DMS53 treated with DMSO at 0.1 percent for 48 hours (cell line): Measurements from ENCODE around the gene ATPAF1.

Experiments used
- DNase-seq: peaks from one replicate; lab custom pipeline; 2025; ENCODE audit not compliant: unreplicated experiment; lab: John Stamatoyannopoulos, UW

The ATPAF1 gene

DNA sequence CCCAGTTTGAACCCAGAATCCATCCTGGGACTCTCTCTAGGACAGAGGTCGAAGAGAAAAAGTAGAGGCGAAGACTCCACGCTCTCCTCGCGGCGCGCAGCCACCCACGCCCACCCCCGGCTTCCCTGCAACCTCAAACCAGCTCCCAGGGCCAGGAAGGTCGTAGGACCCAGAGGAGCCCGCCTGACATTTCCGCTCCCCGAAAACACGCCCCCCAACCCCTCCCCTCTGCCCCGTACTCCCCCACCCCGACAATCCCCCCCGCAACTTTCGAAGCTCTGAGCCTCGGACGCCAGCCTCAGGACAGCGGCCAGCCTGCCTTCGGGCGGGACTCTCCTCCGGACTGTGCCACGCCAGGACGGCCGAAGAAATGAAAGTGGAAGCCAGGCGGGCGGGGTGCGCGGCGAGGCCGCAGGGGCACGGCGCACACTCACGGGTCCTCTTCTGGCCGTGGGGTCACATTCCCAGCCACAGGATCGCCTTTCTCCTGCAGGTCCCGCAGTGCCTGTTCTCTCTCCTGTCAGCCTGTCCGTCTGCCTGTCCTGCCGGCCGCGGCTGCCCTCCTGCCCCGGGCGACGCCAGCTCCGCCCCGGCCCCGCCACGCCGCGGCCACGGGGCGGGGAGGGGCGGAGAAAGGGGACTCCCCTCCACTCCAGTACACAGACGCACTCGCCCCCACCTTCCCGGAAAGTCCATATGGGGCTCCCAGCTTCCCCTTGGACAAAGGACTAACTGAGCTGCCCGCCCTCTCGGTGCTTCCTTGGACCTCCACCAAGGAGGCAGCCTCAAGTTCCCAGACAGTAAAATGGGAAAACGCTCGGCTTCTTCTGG is 51.7 kb downstream of the ATPAF1 start, which contains the start of gene MOB3C:
TSS of gene MOB3C (minus strand) at position 535 of the 831 bp plus-strand sequence. CDS start 3,490 bp downstream, outside the sequence.
- DNase-seq, result peak; percentile 61

DNA sequence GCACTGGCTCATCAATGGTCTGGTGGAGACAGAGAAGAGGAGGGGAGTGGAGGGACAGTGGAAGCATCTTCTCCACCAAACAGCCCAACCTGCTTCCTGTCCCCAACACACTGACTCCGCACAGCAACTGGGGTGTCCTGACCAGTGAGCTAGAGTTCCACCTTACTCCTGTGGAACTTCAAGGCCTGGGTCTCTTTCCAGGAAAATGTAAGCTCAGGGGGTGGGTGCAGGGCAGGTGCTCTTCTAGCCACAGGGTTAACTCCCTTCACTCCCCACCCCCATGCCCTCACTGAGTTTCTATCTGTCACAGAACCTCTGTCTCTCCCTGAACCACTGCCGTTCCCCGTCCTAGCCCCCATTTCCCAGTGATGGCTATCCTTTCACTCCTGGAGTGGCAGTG is 52.4 kb downstream of the ATPAF1 start:
- DNase-seq, result no peak

DNA sequence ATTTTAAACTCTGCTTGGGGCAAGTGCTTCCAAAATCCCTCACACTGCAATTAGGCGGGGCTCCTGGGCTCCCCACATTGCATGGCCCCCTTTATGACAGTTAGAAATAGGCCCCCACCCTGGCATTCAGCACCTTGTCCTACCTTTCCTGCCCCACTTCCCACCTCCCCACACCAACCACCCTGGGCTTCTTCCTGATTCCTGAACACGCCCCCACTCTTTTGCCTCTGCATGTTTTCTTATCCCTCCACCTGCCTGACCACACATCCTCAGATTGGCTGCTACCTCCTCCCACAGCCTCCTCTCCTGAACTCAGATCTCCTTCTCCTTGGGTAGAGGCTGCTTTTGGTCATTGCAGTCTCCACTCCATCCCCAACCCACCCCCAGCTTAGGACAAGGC is 53.1 kb downstream of the ATPAF1 start:
- no peak for DNase-seq

DNA sequence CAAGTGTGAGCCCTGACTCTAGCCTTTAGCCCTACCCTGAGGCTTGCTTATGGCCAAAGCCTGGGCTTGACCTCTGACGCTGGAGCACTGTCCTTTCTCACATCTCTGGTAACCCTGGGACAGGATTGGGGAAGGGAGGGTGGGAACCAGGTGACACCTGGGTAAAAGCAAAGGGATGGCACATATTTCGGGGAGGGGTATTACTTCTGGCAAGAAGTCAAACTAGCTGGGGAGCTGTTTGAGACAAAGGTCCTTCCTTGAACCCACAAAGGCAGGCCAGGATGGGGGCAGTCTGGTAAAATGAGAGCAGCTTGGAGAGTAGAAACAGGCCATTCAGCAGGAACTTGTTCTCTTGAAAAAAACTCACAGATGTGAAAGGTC is 53.6 kb downstream of the ATPAF1 start:
- no peak for DNase-seq

DNA sequence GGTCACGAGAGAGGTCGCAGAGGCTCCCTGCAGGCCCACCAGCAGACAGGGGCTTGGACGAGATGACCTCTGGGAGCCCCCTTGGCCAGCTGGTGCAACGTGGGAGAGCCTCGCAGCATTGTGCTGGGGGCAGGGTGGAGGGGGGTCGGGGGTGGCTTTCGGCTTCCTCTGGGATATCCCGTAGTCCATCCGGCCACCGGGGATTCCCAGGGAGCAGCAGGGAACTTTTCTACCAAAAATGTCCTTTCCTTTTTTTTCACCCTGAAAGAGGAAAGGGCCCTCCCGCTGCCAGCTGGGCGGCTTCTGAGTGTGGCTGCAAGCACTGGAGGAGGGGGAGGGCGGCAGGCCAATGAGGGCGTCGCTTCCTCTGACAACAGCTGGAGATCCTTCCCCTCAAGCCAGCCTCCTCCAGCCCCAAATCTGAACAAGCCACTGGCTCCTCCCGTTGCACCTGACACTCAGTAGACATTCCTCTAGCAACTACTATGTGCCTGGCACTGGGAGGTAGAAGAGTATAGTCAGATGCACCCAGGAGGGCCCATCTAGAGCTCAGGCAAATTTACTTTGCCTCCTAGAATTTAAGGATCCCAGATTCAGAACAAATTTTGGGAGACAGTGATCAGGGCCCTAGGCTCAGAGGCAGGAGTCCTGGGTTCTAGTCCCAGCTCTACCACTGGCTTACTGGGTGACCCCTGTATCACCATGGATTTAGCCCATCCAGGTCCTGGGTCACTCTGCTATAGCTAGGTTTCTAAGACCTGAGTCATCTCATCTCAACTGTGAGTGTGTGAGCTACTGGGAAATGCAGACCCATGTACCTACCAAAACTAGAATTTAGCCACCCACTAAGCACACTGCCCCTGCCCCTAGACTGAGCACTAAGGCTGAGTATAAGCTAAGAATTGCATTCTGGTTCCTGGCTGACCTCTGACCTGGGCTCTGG is 54.2 kb downstream of the ATPAF1 start:
- no peak for DNase-seq

DNA sequence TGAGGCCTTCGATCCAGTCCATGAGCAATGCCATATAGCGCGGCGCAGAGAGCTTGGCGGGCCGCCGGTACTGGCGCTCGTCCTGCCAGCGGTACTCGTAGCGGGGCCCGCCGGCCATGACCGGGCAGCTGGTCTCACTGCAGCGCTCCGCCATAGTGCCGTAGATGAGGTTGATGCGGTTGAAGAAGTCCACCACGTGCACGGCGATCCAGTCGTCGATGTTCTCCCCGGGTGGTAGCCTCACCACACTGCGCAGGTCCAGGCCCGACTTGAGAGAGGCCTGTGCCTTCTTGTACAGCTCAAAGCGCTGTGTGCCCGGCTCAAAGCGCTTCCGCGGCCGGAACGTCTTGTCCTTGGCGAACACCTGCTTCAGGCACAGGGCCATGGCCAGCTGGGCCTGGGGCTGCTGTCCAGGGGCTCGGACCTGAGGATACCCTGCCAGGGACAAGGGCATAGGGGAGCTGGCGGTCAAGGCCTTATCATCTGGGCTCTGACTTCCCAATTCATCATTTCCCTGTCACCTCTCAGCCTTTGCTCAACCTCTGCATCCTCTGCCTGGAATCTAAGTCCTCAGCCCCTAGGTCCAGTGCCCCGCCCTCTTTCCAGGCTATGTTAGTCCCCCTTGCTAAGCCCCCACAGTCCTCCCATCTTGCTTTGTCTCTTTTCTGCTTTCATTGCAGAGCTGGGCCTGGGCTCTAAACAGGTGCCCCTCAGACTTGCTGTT is 55.1 kb downstream of the ATPAF1 start:
- DNase-seq, result no peak

DNA sequence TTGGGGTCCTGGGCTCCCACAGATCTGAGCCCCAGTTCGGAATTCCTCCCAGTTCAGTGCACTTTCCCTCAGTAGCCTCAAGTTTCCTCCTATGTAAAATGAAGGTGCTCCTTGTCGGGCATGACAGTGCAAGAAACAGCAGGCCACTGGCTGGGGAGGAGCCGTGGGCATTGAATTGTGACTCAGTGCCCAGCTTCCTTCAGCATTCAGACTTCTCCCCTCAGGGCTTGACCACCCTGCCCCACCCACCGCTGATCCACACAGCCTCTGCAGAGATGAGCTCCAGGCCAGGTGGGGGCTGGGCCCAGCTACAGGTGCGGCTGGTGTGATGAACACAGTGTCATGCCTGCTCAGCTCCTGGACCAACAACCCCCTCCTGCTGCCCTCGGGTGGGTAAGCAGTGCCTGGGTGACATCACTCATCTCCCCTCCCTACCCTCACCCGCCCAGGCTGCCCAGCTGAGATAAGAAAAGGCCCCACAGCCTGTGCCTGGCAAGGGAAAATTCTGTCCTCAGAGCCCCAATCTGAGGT is 56.4 kb downstream of the ATPAF1 start:
- no peak for DNase-seq

DNA sequence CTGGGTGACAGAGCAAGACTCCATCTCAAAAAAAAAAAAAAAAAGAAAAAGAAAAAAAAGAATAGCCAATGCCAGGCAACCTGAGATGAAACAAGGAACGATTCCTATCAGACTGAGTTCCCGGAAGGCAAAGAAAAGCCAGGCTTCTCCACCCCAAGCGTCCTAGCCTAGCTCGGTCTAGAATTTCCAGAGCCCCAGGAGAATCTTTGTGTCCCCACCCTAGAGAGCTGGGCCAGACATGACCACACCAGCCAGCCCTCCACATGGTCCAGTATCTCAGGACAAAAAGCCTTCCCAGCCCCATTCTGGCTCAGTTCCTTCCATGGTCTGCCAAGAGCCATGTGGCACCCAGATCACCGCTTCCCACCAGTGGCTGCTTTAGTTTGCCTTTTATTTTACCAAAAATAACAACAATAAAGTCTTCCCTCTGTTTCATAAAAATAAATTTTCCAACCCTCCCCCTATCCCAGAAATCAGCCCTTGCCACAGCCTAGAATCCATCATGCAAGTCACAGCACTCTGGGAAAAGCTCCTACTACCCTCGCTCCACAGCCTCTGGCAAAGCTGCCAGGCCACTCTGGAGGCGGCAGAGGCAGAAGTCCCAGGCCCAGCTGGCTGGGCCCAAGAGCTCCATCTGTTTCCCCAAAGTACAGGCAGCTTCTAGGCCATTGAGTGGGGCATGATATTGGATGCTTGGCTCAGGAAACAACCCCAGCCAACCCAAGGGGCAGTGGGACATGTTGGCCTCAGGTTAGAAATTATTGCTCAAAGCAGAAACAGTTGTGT is 60.6 kb downstream of the ATPAF1 start:
- no peak for DNase-seq

DNA sequence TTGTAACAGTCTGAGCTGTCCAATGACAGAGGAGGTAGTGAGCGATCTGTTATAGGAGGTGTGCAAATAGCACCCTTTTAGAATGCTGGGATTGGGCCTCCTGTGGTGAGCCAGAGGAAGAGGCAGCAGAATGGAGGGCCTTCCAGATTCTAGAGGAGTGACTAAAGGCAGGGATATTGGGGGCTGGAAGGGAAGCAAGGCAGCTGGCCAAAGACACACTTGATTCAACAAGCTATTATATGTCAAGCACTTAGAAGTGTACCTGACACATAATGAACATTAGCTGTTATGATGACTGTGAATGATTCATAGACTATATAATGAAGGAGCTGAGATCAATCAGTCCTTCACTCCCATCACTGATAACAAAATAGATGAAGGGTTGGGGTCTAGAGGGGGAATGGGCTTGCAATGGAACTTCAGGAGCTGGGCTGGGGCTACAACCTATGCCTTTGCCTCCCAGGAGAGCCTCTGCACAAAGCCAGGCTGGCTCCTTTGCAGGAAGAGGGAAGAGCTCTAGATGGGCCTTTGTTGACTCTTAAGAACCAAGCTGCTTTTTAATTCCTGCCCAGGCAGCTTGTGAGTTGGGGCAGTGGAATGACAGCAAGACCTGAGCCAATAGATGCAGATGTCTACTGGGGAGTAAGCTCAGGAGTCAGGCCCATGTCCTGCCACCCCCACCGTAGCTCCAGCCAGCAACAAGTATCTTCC is 61.8 kb downstream of the ATPAF1 start:
- peak; percentile 89 for DNase-seq

DNA sequence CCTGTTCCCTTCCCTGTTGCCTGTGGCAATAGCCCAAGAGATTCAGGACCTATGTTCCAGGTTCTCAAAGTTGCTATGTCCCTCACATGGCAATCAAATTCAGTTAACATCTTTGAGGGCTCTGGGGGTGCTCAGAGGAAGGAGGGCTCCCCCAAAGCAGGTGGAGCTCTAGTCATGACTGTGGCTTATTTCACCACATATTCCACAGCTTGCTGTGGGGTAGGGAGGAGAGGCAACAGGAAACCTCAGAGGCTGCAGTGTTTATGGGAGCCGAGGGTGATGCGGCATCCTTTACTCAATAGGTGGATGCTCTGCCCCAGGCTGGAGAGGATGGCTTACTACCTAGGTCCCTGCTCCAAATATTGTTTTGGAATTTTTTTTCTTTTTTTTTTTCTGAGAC is 62.9 kb downstream of the ATPAF1 start:
- DNase-seq, result no peak

DNA sequence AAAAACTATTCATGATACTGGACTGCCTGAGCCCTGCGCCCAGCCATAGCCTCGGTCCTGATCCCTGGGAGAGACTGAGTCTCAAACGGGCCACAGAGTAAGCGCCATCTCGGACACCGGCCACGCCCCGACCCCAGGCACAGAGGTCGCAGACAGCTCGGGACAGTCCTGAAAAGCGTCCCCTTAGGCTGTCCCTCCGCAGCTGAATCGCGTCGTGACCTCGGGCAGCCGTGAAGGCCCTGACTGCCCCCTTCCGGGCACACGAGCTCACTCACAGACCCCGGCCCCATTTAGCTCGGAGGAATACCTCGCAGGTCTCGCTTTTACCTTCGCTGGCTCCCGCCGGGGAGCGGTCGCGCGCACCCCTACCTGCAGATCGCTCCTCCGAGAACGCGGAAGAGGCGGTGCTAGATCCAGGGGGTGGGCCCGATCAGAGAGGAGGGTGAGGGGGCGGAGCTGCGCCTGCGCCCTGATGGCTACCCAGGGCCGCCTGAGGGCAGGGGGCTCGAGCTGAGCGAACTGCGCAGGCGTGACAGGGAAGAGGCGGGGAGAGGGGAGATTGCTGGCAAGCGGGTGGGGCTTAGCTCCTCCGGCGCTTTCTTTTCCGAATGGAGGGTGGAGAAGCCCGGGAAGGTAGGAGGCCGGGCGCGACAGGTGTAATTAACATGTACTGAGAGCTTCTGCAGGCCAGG is 64.2 kb downstream of the ATPAF1 start, which contains the start of gene MKNK1:
TSS of gene MKNK1 (minus strand) at position 411 of the 692 bp plus-strand sequence. CDS start 20,941 bp downstream, outside the sequence.
- DNase-seq, result peak; percentile 99

DNA sequence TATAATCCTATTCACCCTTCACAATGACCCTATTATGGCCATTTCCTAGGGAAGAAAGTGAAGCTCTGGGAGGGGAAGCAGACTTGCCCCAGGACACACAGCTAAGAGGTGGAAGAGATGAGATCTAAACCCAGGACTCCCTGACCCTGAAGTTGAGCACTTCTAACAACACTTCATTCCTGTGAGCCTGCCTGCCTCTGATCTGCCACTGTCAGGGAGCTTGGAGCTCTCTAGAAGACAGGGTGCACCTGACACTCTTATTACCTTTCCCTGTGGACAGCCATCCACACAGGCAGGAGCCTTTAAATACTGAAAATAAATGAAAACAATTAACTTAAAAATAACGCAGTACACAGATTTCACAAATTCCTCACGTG is 64.7 kb downstream of the ATPAF1 start:
- DNase-seq, result no peak

DNA sequence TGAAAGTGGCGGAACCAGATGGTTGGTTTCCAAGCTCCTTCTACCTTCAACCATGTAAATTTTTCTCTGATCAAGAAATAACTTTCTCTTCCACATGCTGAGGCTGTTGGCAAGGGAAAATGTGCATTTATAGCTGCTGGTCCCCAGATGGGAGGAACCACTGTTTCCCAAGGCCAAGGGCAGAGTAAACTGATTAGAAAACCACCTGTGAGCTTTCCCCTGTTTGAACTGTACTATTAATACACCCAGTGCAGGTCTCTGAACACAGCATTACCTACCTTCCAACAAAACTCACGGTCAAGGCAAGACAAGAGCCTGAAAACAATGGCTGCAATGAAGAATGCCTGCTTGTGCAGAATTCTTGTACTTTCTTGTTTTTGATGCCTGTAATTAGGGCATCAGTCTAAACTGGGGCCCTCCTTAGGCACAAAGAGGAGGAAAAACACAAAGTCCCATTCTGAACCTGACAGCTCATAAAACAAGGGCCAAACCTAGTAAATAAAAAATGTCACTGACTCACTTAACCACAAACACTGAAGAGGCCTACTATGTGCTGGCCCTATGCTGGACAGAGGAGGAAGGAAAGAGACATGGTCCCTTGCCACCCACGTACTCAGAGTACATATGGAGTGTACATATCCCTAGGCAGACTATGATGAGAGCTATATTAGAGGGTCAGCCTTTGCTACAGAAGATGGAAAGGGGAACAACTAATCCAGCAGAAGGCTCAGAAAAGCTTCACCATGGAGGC is 66.7 kb downstream of the ATPAF1 start:
- DNase-seq, result no peak

DNA sequence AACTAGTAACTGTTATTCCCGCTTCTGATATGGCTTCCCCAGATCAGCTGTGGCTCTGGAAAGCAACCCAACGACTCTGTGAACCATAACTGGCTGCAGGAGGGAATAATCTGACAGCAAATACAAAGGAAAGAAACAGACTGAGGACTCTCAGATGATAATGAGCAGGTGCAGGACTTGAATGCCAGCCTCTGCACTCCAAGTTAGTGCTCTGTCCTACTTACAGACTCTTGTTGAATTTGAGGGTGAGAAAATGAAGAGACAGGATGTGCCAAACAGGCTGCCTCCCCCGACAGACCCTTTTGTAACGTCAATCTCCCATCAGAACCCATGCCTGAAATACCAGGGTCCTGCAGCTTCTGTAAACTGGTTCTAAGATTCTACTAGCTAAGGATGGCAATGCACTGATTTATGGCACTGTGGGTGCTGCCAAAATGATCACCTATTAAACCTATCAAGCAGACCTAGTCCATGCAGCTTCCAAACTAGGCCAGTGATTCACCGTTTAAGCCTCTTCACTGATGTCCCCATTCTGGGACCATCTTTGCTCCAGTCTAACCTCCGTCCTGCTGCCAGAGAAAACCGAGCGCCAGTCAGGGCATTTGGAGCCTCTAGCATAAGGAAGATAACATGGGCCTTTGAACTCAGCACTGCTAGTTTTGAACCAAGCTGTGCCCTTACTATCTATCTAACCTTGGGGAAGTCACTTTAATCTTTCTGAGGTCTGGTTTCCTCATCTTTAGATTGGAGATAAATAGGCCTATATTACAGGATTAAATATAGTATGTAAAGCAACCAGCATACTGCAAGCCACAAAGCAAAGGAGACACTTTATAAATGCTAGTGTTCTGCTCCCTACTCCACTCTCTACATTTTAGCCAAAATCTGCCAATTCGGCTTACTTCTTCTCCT is 68.8 kb downstream of the ATPAF1 start:
- no peak for DNase-seq

DNA sequence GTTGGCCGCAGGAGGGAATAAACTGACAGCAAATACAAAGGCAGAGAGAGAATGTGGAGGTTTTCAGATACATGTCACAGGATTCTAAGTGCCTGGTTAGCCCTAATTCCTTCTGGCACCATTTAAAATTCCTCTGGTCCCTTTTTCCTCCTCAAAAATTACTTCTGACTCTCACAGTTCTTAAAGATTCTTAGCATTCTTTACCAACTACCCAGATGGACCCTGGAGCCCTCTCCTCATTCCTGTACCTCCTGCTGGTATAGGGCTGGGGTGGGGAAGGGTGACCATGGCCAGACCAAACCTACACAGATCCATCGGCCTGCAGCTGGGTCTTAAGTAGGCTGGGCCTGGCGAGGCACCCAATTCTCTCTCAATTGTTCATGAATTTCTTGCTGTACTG is 71.3 kb downstream of the ATPAF1 start:
- DNase-seq, result no peak

DNA sequence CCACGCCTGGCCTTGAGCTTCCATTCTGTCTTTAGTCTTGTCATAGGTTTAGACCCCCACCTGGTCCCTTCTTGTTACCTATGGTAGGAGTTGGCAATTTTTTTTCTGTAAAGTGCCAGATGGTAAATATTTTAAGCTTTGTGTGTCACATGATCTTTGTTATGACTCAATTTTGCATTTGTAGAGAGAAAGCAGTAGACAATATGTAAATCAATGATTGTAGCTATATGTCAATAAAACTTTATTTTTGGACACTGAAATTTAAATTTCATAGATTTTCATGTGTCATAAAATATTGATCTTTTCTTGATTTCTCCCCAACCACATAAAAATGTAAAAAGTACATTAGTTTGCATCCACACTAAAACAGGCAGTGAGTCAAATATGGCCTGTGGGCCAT is 72.1 kb downstream of the ATPAF1 start:
- DNase-seq, result no peak

DNA sequence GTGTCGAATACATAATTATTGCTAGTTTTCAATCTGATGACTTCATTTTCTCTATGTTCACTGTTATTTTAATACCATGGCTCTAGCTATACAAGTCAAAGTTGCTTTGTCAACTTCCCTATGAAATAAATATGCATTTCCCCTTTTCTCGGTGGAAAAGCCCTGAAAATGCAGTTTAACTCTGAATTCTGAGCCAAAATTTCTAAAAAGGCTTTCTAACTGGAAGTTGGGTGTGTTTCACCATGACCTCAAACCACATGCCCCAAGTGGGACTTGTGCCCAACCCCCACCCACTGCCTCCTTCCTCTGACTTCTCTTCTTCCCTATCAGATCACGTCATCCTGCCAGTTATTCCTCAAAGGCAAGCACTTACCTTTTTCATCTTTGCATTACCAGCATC is 73.0 kb downstream of the ATPAF1 start:
- DNase-seq, result no peak
